ENCODE results near the gene CYBA.

GRCh38 chr16:88630433-88630832 lies 20.4 kb downstream of the CYBA start:
- TF ChIP-seq CTCF (IDR thresholded peaks at IDR 0.05) (no peak), POLR2A (IDR thresholded peaks at IDR 0.05) (no peak), EP300 (IDR thresholded peaks at IDR 0.05) (no peak)

Measured in ovary (tissue), 3 donors.